NCI-H2029 (cell line): Measurements from ENCODE around the gene NXNL1.
A peak's percentile ranks its signal among the peaks of the same experiment; 100 is the strongest.
"Not testable (repeated sequence)": the region's sequence is repeated elsewhere in the genome, so short reads cannot be mapped to it uniquely, and the experiment has no call there.

ENCODE experiments used
- DNase-seq: peaks from one replicate; lab custom pipeline; 2025; lab: John Stamatoyannopoulos, UW

Gene NXNL1

DNA sequence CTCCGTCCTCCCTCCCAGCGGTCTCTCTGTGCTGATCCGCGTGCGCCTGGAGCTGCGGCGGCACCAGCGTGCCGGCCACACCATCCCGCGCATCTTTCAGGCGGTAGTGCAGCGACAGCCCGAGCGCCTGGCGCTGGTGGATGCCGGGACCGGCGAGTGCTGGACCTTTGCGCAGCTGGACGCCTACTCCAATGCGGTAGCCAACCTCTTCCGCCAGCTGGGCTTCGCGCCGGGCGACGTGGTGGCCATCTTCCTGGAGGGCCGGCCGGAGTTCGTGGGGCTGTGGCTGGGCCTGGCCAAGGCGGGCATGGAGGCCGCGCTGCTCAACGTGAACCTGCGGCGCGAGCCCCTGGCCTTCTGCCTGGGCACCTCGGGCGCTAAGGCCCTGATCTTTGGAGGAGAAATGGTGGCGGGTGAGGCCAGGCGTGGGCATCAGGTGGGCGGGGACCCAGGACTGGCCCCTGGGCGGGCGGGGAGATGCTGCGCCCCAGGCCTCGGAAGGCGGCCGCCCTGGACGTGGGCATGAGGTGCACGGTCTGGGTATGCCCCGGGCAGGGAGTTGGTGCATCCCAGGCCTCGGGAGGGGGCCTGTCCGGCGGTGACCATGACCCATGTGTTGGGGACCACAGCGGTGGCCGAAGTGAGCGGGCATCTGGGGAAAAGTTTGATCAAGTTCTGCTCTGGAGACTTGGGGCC, 26.0 kb upstream of the NXNL1 start:
- DNase-seq: no peak

DNA sequence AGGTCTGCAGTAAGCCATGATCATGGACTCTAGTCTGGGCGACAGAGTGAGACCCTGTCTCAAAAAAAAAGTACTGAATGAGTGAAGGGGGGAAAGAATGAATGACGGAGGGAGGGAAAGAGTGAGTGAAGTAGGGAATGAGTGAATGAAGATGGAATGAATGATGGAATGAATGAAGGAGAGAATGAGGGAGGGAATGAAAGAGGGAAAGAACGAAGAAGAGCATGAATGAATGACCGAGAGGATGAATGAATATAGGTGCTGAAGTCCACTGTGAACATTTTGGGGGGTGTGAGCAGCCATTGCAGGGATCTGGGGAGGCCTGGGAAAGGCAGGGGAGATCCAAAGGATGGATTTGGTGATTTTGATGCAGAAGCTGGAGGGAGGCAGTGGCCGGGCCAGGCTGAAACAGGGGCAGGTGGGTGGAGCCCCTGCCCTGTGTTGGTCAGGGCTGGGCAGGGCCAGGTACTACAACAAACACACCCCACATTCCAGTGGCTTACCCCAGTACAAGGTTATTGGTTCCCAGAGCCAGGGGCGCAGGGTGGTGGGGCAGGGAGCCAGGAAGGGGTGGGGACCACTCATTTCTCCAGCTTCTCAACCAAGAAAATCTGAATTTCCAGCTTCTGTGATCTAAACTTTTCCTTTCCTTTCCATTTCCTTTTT, 23.9 kb upstream of the NXNL1 start:
- no peak for DNase-seq

DNA sequence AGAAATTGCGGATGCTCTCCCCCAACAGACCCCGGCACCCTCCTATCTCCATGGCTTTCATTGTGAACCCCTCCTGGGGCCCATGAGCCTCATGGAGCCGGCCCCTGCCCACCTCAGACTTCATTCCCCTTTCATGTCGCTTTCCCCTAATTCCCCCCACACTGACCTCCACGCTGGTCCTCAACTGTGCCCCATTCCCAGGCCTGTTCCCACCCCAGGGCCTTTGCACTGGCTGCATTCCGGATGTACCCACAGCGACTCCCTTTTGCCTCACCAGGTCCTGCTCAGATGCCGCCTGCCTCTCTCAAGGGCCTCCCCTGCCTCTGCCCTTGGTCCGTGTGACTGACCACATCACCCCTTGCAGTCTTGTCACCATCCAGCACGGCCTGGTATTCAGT, 22.9 kb upstream of the NXNL1 start:
- DNase-seq: no peak

DNA sequence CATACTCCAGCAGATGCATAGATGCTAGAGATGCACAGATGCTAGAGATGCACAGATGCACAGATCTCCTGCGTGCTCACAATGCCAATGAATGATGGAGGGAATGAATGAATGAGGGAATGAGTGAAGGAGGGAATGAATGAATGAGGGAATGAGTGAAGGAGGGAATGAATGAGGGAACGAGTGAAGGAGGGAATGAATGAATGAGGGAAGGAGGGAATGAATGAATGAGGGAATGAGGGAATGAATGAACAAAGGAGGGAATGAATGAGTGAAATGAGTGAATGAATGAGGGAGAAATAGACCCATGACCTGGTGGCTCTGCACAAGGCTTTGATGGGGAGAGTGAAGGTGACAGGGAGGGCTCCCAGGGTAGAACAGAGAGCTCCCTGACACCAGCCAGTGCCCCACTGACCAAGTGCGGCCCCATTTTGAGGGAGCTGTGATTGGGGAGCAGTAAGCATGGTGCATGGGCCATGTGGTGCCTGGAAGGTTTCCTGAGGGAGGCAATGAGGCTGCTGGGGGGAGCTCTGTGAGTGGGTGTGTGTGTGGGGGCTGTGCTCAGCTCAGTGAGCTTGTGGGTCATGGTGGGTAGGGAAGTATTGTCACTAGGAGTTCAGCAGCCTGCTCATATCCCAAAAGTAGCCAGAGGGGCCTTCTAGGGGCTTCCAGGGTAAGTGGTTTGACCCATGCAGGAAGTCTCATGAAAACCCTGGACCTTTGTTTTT, 22.3 kb upstream of the NXNL1 start:
- no peak for DNase-seq

DNA sequence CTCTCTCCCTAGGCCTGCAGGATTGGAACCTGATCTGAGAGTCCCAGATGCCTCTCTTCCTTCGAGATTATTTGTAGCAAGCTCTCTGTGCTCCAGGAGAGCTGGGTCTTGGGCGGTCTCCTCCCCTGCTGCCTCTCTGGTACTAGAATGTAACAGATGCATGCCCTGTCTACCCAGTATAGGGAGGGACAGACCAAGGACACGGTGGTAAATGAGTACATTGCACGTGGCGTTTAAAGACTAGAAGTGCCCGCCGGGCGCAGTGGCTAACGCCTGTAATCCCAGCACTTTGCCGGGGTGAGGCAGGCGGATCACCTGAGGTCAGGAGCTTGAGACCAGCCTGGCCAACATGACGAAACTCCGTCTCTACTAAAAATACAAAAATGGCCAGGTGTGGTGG, 21.3 kb upstream of the NXNL1 start:
- DNase-seq: no peak

DNA sequence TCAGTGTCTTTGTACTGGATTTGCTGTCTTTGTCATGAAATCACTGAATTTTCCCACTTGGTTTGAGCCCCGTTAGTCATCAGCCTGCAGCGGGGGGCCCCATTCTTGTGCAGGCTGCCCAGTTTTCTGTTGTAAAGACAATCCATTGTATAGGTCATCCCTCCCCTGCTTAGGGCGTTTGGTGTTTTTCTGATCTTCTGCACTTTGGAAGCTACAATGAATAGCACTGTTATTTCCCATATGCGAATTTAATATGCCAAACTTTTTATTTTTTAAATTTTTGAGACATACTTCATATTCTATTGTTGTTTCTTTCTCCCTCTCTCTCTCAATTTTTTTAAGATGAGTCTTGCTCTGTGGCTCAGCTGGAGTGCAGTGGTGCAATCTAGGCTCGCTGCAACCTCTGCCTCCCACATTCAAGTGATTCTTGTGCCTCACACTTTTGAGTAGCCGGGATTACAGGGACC, 18.6 kb upstream of the NXNL1 start:
- DNase-seq: no peak

DNA sequence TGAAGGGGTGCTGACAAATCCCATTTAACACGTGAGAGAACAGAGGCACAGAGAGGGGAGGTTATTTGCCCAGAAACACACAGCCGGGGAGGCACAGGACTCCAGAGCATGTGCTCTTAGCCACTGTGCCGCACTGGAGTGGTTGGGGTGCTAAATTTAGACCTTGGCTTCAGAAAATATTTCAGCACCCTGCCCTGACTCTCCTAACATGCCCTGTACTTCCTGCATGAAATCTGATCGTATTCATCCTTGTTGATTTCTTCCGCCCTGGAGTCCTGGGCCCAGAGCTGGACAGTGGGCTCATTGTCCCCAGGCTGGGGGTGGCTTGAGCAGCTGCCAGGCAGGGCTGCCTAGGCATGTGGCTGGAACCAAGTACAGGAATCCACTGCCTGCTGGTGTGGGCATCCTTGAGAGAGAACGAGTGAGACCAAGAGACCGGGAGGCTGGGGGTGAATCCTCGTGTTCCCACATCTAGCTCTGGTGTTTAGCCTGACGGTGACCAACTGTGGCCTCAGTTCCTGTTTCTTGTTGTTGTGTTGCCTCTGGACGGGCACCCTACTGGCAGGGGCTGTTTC, 14.9 kb upstream of the NXNL1 start:
- peak; percentile 36 for DNase-seq

DNA sequence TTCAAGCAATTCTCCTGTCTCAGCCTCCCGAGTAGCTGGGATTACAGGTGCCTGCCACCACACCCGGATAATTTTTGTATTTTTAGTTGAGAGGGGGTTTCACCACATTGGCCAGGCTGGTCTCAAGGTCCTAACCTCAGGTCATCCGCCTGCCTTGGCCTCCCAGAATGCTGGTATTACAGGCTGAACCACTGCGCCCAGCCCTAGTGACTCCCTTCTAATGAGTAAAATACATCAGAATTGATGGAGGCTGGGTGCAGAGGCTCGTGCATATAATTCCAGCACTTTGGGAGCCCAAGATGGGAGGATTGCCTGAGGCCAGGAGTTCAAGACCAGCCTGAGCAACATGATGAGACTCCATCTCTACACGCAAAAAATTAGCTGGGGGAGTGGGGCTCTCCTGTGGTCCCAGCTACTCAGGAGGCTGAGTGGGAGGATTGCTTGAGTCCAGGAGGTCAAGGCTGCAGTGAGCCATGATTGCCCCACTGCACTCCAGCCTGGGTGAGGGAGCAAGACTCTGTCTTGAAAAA, 14.3 kb upstream of the NXNL1 start:
- DNase-seq: not testable (repeated sequence)

DNA sequence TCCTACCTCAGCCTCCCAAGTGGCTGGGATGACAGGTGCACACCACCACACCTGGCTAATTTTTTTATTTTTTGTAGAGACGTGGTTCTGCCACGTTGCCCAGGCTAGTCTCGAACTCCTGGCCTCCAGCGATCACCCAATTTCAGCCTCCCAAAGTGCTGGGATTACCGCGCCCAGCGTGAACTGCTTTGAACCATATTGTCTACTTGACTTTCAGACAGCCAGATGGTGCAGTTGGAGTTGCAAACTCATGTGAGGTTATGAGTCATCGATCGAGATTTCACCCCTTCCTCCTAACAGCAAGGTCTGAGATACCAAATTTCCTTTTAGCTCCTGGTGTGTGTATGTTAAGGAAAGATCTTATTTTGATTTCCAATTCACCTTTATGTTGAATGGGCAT, 12.3 kb upstream of the NXNL1 start:
- DNase-seq: no peak

DNA sequence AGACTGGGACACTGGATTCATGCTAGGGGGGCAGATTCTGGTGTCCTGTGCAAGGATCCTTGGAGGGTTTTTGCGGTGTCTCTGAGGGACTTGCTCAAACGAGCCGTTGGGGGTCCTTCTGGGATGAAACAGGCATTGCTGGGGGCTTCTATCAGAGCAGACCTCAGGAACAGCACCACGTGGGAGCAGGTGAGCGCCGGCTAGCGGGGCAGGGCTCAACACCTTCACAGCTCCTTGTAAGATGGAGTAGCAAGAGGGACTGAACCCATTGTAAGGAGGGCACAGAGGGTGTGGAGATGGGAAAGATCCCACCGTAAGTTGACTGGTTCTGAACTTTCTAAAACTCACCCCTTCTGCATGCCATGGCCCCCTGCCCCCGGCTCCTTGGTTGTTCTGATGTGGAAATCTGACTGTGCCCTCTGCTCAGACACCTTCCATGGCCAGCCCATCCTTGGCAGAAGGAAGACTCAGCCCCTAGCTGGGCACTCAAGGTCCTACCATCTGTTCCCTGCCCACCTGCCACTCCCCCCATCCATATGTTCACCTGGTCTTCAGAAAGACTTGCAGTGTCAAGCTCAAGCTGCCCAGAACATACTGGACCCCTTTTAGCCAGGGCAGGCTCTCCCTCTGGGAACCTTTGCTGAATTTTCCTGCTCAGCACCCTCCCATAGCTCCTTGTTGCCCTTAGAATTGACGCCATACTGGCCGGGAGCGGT, 10.8 kb upstream of the NXNL1 start:
- DNase-seq: no peak

DNA sequence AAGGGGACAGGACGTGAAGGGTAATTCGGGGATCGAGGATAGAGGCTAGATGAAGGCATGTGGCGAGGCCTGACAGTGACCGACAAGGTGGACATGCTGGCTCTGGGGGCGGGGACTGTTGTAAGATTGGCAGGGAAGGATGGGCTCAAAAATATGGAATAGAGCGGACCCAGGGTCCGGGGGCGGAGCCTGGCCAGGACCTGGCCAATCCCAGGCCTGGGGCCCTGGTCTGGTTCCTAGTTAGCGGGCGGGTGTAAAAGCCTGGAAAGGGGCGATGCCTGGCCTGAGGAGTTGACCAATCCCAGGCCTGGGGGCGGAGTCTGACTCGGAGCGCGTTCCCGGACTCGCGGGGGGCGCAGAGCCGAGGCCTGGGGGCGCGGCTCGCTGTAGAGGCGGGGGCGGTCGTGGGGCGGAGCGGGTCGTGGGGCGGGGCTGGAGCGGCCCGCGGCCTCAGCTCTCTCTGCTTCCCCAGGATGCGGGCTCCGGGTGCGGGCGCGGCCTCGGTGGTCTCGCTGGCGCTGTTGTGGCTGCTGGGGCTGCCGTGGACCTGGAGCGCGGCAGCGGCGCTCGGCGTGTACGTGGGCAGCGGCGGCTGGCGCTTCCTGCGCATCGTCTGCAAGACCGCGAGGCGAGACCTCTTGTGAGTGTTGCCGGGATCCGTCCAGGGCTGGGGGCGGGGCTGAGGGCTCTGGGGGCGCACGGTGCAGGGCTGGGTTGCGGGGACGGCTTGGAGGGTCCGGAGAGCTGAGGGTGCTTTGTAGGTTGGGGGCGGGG, 9.5 kb upstream of the NXNL1 start, which contains the start of gene SLC27A1:
SLC27A1 (plus strand) TSS at position 457 of the 774 bp plus-strand sequence; CDS start at position 474, 17 bp downstream.
- peak; percentile 96 for DNase-seq

DNA sequence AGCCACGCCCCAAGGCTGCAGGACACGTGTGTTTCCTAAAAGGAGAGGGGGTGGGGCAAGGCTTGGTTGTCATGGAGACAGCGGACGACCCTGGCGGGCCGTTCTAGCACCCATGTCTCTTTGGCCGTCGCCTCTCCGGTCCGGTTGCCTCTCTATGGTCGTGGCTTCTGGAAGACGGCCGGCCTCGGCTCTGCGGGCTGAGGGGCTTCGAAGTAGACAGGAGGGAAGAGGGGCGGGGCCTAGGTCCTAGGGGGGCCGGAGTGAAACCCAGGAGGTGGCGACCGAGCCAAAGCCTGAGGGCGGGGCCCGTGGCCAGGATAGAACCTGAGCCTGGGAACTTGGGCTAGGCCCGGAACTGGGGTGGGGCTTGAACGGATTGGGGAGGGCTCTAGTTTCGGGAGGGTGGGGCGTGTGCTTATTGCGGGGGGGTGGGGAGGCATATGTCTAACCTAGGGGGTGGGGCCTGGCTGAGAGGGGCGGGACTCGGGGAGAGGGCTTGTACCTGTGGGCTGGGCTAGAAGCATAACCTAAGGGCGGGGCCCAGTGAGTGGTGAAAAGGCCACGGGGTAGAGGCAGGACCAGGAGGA, 8.8 kb upstream of the NXNL1 start:
- peak; percentile 95 for DNase-seq

DNA sequence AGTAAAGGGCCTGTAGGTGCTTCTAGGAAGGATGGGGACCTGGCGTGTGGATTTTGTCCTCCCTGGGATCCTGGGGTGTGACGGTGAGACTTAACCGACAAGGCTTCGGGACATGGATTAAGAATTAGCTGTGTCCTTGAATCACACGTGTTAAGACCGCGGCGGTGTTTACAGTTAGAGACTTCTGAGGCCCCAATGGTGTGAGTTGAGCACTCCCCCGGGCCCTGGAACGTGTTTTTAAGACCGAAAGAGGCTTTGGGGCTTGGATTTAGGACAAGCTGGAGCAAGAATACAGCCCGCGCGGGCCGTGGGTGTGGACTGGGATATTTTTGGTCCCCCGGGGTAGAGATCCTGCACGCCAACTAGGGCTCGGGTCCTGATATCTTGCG, 8.4 kb upstream of the NXNL1 start:
- no peak for DNase-seq

DNA sequence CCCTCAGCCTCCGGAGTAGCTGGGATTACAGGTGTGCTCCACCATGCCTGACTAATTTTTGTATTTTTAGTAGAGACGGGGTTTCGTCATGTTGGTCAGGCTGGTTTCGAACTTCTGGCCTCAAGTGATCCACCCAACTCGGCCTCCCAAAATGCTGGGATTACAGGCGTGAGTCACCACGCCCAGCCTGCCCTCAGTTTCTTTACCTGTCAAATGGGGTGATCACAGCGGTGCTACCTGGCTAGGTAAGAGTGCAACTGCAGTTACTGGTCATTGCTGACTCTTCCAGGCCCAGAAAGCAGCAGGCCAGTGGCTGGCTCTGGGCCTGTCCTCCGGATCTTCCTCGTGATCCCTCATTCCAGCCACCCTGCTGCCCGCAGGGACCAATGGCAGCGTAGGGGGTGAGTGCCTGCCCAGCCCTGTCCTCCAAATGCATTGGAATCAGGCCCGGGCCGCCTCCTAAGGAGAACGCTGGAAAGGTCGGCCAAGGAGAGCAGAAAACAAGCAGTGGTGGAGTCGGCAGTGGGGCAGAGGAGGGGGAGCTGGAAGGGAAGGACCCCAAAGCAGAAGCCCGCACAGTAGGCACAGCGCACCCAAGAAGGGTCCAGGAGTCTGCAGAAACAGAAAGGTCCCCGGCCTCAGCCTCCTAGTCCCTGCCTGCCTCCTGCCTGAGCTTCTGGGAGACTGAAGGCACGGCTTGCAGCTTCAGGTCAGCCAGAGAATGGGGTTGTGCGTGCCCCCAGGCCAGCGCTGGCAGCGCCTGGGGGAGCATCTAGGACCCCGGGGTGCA, 7.8 kb upstream of the NXNL1 start:
- DNase-seq: no peak

DNA sequence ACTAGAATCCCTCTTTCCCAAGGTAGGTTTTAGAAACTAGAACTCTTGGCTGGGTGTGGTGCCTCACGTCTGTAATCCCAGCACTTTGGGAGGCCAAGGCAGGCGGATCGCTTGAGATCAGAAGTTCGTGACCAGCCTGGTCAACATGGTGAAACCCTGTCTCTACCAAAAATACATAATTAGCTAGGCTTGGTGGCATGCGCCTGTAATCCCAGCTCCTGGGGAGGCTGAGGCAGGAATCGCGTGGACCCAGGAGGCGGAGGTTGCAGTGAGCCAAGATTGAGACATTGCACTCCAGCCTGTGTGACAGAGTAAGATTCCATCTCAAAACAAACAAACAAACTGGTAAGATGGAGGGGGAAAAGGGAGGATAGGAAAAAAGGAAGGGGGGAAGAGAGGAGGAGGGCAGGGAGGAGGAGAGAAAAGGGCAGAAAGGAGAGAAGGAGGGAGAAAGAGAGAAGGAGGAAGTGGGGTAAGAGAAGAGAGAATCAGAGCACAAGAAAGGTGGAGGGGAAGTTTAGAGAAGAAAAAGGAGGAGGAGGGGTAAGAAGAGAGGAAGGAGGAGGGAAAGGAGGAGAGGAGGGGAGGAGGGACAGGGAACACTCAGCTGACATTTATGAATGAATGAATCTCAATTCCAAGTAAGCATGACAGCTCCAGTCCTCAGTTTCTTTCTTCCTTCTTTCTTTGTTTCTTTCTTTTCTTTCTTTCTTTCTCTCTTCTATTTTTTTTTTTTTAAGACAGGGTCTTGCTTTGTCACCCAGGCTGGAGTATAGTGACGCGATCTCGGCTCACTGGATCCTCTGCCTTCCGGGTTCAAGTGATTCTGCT, 7.0 kb upstream of the NXNL1 start:
- DNase-seq: no peak

DNA sequence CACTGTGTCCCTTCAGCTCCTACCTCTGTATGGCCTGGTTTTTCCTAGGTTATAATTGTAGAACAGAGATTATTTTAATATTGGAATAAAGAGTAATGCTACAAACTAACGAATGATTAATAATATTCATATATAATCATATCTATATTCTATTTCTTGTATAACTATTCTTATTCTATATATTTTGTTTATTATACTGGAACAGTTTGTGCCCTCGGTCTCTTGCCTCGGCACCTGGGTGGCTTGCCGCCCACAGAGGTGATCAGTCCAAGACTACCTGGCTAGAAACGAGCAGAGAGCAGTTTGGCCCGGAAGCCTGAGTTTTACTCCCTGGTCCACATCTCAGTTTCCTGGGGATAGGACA, 5.7 kb upstream of the NXNL1 start:
- DNase-seq: no peak

DNA sequence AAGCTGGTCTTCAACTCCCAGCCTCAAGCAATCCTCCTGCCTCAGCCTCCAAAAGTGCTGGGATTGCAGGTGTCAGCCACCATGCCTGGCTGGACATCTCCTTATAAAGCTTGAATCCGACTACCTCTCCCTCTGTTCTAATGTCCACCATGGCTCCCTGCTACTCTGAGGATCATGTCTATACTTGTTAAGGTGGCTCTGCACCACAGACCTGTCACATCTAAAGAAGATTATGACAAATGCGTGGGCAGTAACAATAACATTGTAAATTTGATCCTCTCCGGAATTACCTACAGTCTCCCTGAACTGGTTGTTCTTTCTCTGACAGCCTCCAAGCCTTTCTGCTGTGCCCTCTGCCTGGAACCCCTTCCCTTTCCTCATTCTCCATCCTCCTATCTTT, 1.8 kb downstream of the NXNL1 start:
- no peak for DNase-seq

DNA sequence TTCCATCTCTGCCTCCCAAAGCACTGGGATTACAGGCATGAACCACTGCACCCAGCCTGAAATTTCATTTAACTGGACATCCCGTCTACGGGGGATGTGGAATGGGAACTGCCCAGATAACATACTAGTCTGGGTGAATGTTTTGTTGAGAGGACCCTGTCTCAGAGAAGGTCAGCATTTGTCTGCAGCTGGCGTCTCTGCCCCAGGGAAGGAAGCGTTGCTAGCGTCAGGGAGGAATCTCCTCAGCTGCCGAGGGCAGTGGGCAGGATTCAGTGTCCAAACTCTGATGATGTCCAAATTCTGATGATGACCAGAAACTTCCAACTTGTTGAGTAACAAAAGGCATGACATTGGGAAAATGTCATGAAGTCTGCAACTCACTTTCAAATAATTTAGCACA, 3.1 kb downstream of the NXNL1 start:
- no peak for DNase-seq

DNA sequence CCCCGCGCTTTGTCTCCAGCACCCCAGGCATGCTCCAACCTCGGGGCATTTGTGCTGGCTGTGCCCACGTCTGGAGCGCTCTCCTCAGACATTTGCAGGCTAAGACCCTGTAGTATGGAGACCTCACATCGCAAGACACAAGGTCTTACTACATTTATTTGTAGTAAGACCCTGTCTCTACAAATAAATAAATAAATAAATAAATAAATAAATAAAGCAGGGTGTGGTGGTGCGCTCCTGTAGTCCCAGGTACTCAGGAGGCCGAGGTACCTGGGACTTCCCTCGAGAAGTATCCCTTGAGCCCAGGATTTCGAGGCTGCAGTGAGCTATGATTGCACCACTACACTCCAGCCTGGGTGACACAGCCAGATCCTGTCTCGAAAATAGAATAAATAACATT, 4.6 kb downstream of the NXNL1 start:
- no peak for DNase-seq
